ENCODE data around the gene IGF2BP2. TPM values are rescaled to one million over a fixed set of nuclear protein-coding genes. Genes with fewer than 3 reads are reported as not detected.

IGF2BP2 gene
- total and polyA plus RNA-seq, 2 of the 8 experiments (the other 6 are each of a cell fraction or from before 2014, with no cell fraction given), result 7.4 to 121 TPM

- TF ChIP-seq ATF3 (IDR thresholded peaks at IDR 0.05; ENCODE audit: insufficient read depth, low read depth, low read length) (no peak), POU5F1 (IDR thresholded peaks at IDR 0.05; ENCODE audit: low read depth, low read length) (no peak), HDAC2 (IDR thresholded peaks at IDR 0.05; ENCODE audit: borderline replicate concordance in 1 of 2, low read depth in 2 of 2, low read length in 2 of 2) (no peak), GABPA (IDR thresholded peaks at IDR 0.05; ENCODE audit: borderline replicate concordance, insufficient read depth, low read length) (no peak), SAP30 (IDR thresholded peaks at IDR 0.05; ENCODE audit: insufficient read depth, insufficient replicate concordance, low read length) (no peak), BCL11A (IDR thresholded peaks at IDR 0.05; ENCODE audit: low read depth in 2 of 2, low read length in 2 of 2) (no peak)
Observed at GRCh38 chr3:185784317-185784716, 40.5 kb downstream of the IGF2BP2 start (continued).

Measured in H1 (cell line).